H7 (cell line): Measurements from ENCODE around the gene EXOSC1. TPM values are rescaled to one million over a fixed set of nuclear protein-coding genes. Genes with fewer than 3 reads are reported as not detected.
"Not testable (repeated sequence)": the region's sequence is repeated elsewhere in the genome, so short reads cannot be mapped to it uniquely, and the experiment has no call there.

Experiments used
- DNase-seq: peaks from one replicate; pipeline ENCODE4 v3.0.0; 2012
- H3K27me3 ChIP-seq: 2 replicates; pipeline ENCODE4 v1.6.0; 2011; ENCODE audit warnings: mild to moderate bottlenecking, low read length; ENCODE audit not compliant: control insufficient read depth, insufficient read depth
- H3K36me3 ChIP-seq: replicated peaks from 2 replicates; pipeline ENCODE4 v1.5.1; 2011; ENCODE audit warnings: low read length; ENCODE audit not compliant: control insufficient read depth, insufficient read depth
- H3K4me3 ChIP-seq: 2 replicates; pipeline ENCODE4 v1.5.1; 2011; ENCODE audit warnings: low read depth, mild to moderate bottlenecking, control low read depth, low read length, moderate library complexity; ENCODE audit not compliant: insufficient read depth
- total RNA-seq: library from RNA; depleted of rRNA; stranded (reverse); fragments of >200 nt; shearing (Covaris generic); gene quantifications from 2 replicates; pipeline ENCODE4 v1.2.3, GENCODE V29; 2014

EXOSC1 gene
- total RNA-seq, 1 experiment from 2014 or later: 84.5 TPM

DNA sequence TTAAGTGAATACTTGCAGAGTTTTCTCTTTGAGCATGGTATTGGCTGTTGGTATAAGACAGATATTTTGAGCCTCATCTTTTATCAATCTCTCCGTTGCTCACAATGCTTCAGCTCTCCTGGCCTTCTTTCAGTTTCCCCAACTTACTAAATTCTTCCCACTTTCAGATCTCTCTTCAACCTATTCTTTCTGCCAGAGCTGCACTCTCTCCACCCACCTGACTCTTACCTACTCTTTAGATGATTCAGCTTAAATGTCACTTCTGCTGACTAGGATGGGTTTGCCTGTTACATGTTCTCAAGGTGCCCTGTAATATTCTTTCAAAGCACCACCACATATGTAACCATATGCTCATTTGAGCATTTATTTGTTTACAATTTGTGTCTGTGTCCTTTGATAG is 1.6 kb downstream of the EXOSC1 start:
- DNase-seq: no peak
- H3K36me3 ChIP-seq: peaks cover 3% of the 10 kb centered on the region; the same call in 1 of the 2 replicates
- no peak overlapping the region for H3K4me3 ChIP-seq
- H3K27me3 ChIP-seq: no peaks in the 10 kb centered on the region

DNA sequence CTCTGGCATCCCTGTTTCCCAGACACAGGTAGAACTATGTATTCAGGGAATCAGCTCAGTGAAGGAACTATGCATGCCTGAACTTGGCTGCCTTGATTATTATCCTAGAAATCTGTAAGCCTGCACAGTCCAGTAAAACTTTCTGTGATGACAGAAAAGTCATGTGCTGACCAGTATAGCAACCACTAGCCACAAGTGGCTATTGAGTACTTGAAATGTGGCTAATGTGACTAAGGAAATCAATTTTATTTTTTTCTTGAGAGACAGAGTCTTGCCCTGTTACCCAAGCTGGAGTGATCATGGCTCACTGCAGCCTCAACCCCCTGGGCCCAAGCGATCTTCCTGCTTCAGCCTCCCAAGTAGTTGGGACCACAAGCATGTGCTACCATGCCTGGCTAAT is 3.5 kb downstream of the EXOSC1 start:
- no peak overlapping the region for H3K4me3 ChIP-seq
- H3K36me3 ChIP-seq: peaks cover 6% of the 10 kb centered on the region
- no peak for DNase-seq
- no peaks in the 10 kb centered on the region for H3K27me3 ChIP-seq

DNA sequence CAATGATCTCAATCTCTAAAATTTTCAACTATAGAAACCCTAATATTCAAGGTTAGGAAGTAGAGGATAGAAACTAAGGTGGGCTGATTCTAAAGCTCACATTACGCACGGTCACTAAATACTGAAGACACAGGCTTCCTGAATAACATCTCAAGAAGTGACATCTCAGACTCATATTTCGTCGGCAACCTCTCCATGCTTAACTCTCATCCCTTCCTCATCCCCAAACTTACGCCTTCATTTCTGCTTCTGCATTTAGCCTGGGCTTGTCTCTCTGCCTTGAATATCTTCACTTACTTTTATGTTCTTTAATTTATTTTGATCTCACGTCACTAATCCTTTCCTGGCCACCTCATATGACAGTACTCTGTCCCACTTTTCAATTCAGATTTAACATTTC is 10.6 kb downstream of the EXOSC1 start:
- no peaks in the 10 kb centered on the region for H3K27me3 ChIP-seq
- DNase-seq: no peak
- H3K36me3 ChIP-seq: peaks cover 32% of the 10 kb centered on the region
- H3K4me3 ChIP-seq: no peak overlapping the region

DNA sequence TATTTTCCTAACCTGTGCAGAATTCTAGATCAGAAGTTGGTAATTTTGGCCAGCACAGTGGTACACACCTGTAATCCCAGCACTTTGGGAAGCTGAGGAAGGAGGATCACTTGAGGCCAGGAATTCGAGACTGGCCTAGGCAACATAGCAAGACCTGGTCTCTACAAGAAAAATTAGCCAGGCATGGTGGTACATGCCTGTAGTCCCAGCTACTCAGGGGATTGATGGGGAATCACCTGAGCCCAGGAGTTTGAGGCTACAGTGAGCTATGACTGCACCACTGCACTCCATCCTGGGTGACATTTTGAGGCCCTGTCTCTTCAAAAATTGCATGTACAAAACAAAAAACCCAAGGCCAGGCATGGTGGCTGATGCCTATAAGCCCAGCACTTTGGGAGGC is 11.2 kb downstream of the EXOSC1 start:
- no peak overlapping the region for H3K4me3 ChIP-seq
- H3K36me3 ChIP-seq: peaks cover 35% of the 10 kb centered on the region
- no peak for DNase-seq
- H3K27me3 ChIP-seq: no peaks in the 10 kb centered on the region

DNA sequence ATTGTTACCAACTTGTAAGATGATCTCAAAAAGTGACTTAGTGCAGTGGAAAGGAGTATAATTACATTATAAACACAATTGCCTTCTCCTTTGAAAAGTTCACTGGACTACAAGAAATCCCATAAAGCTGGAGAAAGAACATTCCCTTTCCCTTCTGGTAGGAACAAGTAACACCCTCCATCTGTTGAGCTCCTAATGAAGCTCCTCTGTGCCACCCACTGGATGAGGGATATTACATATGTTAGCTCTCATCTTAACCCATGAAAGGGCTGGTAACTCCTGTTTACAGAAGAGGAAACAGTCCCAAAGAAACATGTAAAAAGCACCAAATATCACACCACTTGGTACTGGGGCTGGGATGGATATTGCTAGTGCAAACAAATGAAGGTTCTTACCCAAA is 11.8 kb downstream of the EXOSC1 start:
- Histone ChIP-seq H3K4me3 (no peak overlapping the region), H3K36me3 (peaks cover 35% of the 10 kb centered on the region), H3K27me3 (no peaks in the 10 kb centered on the region)
- DNase-seq: no peak

DNA sequence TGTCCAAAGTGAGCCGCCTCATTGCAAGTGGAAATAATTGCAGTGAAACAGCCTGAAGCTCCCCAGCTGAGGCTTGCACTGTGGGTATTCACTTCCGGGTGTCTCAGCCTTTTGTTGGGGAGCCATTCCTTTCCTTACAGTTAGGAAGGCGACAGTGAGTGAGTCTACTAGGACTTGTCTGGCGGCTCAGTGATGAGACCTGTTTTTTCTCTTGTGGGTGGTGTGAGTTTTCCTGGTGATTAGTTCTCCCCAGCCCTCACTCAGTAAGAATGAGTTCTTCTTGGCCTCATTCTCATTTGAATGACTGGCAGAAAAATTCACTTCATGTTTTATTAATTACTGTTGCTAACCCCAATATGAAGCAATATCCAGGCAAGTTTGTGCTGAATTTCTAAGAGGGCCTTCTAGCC is 17.2 kb downstream of the EXOSC1 start:
- H3K36me3 ChIP-seq: peaks cover 27% of the 10 kb centered on the region
- no peak overlapping the region for H3K4me3 ChIP-seq
- DNase-seq: peak; percentile 34
- H3K27me3 ChIP-seq: no peaks in the 10 kb centered on the region

DNA sequence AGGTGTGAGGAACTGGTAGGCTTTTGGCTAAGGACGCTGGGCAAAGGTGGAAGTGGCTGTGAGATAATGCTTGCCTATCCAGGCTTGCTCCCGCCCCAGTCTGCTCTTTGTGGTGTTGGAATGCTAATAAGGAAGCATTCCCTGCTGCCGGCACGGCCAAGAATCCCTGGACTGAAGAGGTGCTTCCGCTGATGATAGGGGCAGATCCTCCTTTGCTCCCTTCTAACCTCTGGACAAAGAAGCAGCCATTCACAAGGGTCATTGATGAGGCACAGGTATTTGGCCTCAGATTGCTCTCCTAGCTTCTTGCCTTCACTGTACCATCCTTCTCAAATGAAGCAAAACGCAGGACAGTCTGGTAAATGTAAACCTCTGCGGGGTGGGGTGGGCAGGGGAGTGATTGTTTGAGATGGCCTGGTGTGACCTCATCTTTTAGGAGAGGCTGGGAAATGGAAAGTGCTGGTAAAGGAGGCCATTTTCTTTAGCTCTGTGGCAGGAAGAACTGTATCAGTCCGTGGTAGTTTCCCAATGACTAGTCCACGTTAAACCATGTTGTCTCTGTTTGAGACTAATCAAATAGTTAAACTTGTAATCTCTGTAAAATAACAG is 18.1 kb downstream of the EXOSC1 start:
- peak; percentile 74 for DNase-seq
- peaks cover 27% of the 10 kb centered on the region for H3K36me3 ChIP-seq
- no peaks in the 10 kb centered on the region for H3K27me3 ChIP-seq
- peak overlapping the region; percentile 99 for H3K4me3 ChIP-seq

DNA sequence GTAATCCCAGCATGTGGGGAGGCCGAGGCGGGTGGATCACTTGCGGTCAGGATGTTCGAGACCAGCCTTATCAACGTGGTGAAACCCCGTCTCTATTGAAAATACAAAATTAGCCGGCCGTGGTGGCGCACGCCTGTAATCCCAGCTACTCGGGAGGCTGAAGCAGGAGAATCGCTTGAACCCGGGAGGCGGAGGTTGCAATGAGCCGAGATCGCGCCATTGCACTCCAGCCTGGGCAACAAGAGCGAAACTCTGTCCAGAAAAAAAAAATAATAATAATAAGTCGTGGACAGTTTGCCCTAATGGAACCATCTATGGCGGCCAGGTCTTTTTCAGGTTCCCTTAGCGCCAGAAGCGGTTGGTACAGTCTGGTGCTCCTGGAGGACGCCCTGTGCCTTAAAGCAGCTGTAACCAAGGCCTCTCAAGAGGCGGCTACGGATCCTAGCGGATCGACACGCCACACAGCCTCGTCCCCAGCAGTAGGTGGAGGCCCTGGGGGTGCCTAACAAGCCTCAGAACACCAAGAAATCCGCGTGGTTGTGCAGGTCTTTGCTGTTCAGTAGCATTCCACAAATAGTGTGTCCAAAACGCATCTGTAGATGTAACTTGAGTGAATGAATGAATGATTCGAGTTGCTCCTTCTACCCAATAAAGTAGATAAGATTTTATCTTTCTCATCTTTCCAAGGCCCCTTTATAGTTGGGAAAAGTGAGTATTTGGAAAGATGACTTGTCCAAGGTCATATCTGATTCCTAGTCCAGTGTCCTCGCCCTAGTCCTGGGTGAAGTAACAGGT is 18.8 kb downstream of the EXOSC1 start:
- Histone ChIP-seq H3K36me3 (peaks cover 27% of the 10 kb centered on the region), H3K4me3 (peak overlapping the region; percentile 99), H3K27me3 (no peaks in the 10 kb centered on the region)
- peak; percentile 38 for DNase-seq

DNA sequence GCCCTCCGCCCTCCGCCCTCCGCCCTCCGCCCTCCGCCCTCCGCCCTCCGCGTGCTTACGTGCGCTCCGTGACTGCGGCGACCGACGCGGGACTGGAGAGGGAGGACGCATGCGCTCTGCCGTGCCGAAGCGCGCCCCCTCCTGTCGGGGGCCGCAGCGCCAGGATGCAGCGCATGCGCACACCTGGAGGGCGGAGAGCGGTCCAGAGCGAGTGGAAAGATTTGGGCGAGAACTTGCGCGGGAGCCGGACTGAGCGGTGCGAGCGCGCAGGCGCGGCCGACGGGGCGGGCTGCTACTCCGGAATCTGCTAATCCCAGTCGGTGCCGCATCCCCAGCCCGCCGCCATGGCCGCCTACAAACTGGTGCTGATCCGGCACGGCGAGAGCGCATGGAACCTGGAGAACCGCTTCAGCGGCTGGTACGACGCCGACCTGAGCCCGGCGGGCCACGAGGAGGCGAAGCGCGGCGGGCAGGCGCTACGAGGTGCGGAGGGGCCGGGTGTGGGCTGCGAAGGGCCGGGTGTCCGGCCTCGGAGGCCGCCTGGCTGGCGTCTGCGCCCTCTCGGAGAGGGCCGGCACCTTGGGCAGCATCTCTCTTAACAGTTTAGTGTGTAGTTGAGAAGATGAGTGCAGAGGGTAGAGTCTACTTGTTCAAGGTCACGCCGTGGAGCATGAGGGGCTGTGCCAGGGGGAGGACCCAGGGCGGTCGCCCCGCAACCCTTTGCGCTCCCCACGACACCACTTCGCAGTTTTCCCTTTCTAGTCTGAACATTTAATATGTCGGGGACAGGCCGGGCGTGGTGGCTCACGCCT is 19.6 kb downstream of the EXOSC1 start, which contains the start of gene PGAM1:
TSS of gene PGAM1 (plus strand) at position 228 of the 812 bp plus-strand sequence. CDS start at position 345, 117 bp downstream.
- Histone ChIP-seq H3K4me3 (peak within 1 kb of the TSS; percentile 99), H3K27me3 (no peaks in the 10 kb centered on the region), H3K36me3 (peaks cover 20% of the 10 kb centered on the region)
- peak; percentile 100 for DNase-seq

DNA sequence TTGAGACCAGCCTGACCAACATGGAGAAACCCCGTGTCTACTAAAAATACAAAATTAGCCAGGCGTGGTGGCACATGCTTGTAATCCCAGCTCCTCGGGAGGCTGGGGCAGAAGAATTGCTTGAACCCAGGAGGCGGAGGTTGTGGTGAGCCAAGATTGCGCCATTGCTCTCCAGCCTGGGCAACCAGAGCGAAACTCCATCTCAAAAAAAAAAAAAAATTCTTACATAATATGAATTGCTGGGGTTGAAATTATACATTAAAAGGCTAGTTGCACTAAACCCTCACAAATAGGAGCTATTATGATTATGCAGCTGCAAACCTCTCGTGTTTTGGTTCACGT is 22.1 kb downstream of the EXOSC1 start:
- not testable (repeated sequence) for H3K4me3 ChIP-seq, DNase-seq, H3K27me3 ChIP-seq, H3K36me3 ChIP-seq

DNA sequence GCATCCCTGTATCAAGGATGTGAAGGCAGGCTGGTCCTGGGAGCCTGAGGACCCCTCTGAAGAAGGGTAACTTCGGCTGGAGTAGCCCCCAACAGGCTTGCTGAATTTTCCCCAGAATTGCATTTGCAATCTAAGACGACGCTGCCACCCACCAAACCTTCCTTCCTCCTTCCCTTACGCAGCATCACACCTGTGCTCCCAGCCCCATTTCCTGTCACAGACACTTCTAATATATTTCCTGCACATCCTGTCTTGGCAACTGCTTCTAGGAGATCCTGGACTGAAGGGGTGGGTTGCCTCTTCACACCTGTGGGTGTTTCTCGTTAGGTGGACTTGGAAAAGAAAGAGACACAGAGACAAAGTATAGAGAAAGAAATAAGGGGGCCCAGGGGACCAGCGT is 29.2 kb downstream of the EXOSC1 start:
- no peak overlapping the region for H3K4me3 ChIP-seq
- no peaks in the 10 kb centered on the region for H3K27me3 ChIP-seq
- DNase-seq: no peak
- no peaks in the 10 kb centered on the region for H3K36me3 ChIP-seq

DNA sequence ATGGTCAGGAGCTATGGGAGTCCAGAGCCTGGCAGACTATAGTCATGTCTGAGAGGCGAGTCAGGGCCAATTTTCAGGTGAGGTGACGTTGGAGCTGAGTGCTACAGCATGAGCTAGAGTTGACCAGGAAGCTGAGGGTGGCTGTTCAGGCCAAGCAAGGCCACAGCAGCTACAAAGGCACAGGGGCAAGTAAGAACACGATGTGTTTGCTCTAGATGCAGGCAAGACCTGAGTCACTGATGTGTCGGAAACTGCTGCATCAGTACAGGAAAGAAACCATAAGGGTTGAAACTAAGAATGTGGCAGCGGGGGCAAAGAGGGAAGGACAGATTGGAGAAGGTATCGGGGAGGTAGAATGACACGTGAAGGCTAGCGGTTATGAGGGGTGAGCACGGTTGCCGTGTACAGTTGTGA is 32.9 kb downstream of the EXOSC1 start:
- H3K4me3 ChIP-seq: no peak overlapping the region
- H3K36me3 ChIP-seq: no peaks in the 10 kb centered on the region
- no peak for DNase-seq

DNA sequence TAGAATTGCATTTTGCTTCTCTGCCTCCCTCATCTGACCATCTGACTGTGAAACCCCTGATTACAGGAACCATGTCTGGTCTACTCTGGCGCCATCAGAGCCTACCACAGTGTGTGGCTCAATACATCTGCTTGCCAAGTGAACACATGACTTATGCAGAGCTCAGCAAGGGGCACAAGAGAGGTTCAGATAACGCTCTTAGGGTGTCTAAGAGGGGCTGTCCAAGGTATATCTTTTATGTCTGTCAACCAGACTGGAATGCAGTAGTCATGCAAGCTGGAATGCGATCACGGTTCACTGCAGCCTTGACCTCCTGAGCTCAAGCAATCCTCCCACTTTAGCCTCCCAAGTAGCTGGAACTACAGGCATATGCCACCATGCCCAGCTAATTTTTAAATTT is 34.4 kb downstream of the EXOSC1 start:
- Histone ChIP-seq H3K4me3 (no peak overlapping the region), H3K36me3 (no peaks in the 10 kb centered on the region), H3K27me3 (no peaks in the 10 kb centered on the region)
- peak; percentile 2 for DNase-seq

More for the DNA sequence above, 32.9 kb downstream of the EXOSC1 start:
- H3K27me3 ChIP-seq: no peaks in the 10 kb centered on the region

DNA sequence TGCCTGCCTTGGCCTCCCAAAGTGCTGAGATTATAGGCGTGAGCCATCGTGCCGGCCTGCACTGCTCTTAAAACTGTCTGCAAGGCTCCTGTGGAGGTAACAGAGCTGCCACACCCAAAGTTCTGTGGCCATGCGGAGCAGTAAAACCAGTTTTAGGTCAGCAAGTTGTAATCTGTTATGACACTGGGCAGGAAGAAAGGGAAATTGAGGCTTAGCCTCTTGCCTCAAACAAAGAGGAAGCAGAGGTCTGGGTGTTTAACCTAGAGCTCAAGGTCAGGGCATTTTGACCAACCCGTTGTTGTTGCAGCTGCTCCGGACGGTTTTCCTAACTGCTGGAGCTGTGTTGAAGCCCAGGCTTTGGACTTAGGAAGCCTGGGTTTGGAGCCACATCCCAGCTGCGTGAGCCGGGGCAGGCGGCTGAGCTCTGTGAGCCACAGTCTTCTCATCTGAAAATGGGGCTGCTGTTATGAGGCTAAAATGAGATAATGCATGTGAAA is 37.3 kb downstream of the EXOSC1 start:
- DNase-seq: no peak
- Histone ChIP-seq H3K36me3 (no peaks in the 10 kb centered on the region), H3K4me3 (no peak overlapping the region), H3K27me3 (no peaks in the 10 kb centered on the region)

DNA sequence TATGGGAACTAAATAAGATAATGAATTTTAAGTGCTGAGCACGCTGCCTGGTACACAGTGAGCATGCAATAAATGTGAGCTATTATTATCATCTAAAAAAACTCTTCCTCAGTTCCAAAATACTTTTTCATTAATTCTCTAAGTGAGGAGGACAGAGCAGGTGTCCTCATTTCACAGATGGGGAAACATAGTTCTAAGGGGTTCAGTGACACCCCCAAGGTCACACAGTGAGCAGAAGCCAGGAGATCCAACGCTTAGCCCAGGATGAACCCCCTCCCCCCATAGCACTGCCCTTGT is 37.9 kb downstream of the EXOSC1 start:
- no peak for DNase-seq
- no peak overlapping the region for H3K4me3 ChIP-seq
- no peaks in the 10 kb centered on the region for H3K36me3 ChIP-seq
- H3K27me3 ChIP-seq: no peaks in the 10 kb centered on the region
